Measurements from ENCODE around the gene OOSP1. TPM values are rescaled to one million over a fixed set of nuclear protein-coding genes. Genes with fewer than 3 reads are reported as not detected.

OOSP1 gene
- total and polyA plus RNA-seq, 10 of the 15 experiments (the other 5 are each of a cell fraction or from before 2014, with no cell fraction given) = not detected

Other genes with a start within 250 kb of the OOSP1 start
Only the 7 nearest of the 12 such genes appear.
- gene CBLIF, start 92.9 kb upstream of the OOSP1 start, total RNA-seq (2014; rRNA removed) = not detected in 2 replicates
- not detected in 2 replicates for gene CBLIF, start 92.9 kb upstream of the OOSP1 start, total RNA-seq (2014; rRNA removed; fragmentation: Illumina TruSeq; extraction: Trizol)
- not detected in 2 replicates for gene CBLIF, start 92.9 kb upstream of the OOSP1 start, total RNA-seq (2021)
- gene CBLIF, start 92.9 kb upstream of the OOSP1 start, polyA plus RNA-seq (2011; rRNA removed) = not detected in 2 replicates
- not detected in 2 replicates for gene CBLIF, start 92.9 kb upstream of the OOSP1 start, polyA plus RNA-seq (2014; fragmentation: Illumina TruSeq; extraction: Trizol)
- not detected for gene CBLIF, start 92.9 kb upstream of the OOSP1 start, polyA plus RNA-seq (2014; fragmentation: Nextera tagmentation; extraction: Ambion mirVana)
- gene CBLIF, start 92.9 kb upstream of the OOSP1 start, polyA plus RNA-seq (2014; rRNA removed) = not detected in 2 replicates
- gene CBLIF, start 92.9 kb upstream of the OOSP1 start, polyA plus RNA-seq (2016; fragmentation: Nextera tagmentation; extraction: Ambion mirVana) = not detected
- gene TCN1, start 71.9 kb upstream of the OOSP1 start, total RNA-seq (2014; rRNA removed) = not detected in 2 replicates
- gene TCN1, start 71.9 kb upstream of the OOSP1 start, total RNA-seq (2014; rRNA removed; fragmentation: Illumina TruSeq; extraction: Trizol) = not detected in 2 replicates
- not detected in 2 replicates for gene TCN1, start 71.9 kb upstream of the OOSP1 start, total RNA-seq (2021)
- gene TCN1, start 71.9 kb upstream of the OOSP1 start, polyA plus RNA-seq (2011; rRNA removed) = not detected in 2 replicates
- not detected in 2 replicates for gene TCN1, start 71.9 kb upstream of the OOSP1 start, polyA plus RNA-seq (2014; fragmentation: Illumina TruSeq; extraction: Trizol)
- not detected for gene TCN1, start 71.9 kb upstream of the OOSP1 start, polyA plus RNA-seq (2014; fragmentation: Nextera tagmentation; extraction: Ambion mirVana)
- not detected in 2 replicates for gene TCN1, start 71.9 kb upstream of the OOSP1 start, polyA plus RNA-seq (2014; rRNA removed)
- not detected for gene TCN1, start 71.9 kb upstream of the OOSP1 start, polyA plus RNA-seq (2016; fragmentation: Nextera tagmentation; extraction: Ambion mirVana)
- not detected in 2 replicates for gene OOSP3, start 59.6 kb upstream of the OOSP1 start, total RNA-seq (2014; rRNA removed)
- gene OOSP3, start 59.6 kb upstream of the OOSP1 start, total RNA-seq (2014; rRNA removed; fragmentation: Illumina TruSeq; extraction: Trizol) = not detected in 2 replicates
- gene OOSP3, start 59.6 kb upstream of the OOSP1 start, total RNA-seq (2021) = not detected in 2 replicates
- gene OOSP3, start 59.6 kb upstream of the OOSP1 start, polyA plus RNA-seq (2011; rRNA removed) = not detected in 2 replicates
- not detected in 2 replicates for gene OOSP3, start 59.6 kb upstream of the OOSP1 start, polyA plus RNA-seq (2014; fragmentation: Illumina TruSeq; extraction: Trizol)
- under 1 TPM in 1 of 2 experiments, not detected in 1; 0.07 TPM for gene OOSP3, start 59.6 kb upstream of the OOSP1 start, polyA plus RNA-seq (2014; fragmentation: Nextera tagmentation; extraction: Ambion mirVana)
- gene OOSP3, start 59.6 kb upstream of the OOSP1 start, polyA plus RNA-seq (2014; rRNA removed) = not detected in 2 replicates
- not detected for gene OOSP3, start 59.6 kb upstream of the OOSP1 start, polyA plus RNA-seq (2016; fragmentation: Nextera tagmentation; extraction: Ambion mirVana)
- not detected in 2 replicates for gene OOSP4A, start 25.6 kb downstream of the OOSP1 start, total RNA-seq (2014; rRNA removed)
- gene OOSP4A, start 25.6 kb downstream of the OOSP1 start, total RNA-seq (2014; rRNA removed; fragmentation: Illumina TruSeq; extraction: Trizol) = not detected in 2 replicates
- not detected in 2 replicates for gene OOSP4A, start 25.6 kb downstream of the OOSP1 start, total RNA-seq (2021)
- not detected in 2 replicates for gene OOSP4A, start 25.6 kb downstream of the OOSP1 start, polyA plus RNA-seq (2011; rRNA removed)
- gene OOSP4A, start 25.6 kb downstream of the OOSP1 start, polyA plus RNA-seq (2014; fragmentation: Illumina TruSeq; extraction: Trizol) = not detected in 2 replicates
- not detected for gene OOSP4A, start 25.6 kb downstream of the OOSP1 start, polyA plus RNA-seq (2014; fragmentation: Nextera tagmentation; extraction: Ambion mirVana)
- gene OOSP4A, start 25.6 kb downstream of the OOSP1 start, polyA plus RNA-seq (2014; rRNA removed) = not detected in 2 replicates
- not detected for gene OOSP4A, start 25.6 kb downstream of the OOSP1 start, polyA plus RNA-seq (2016; fragmentation: Nextera tagmentation; extraction: Ambion mirVana)
- gene OOSP4B, start 78.7 kb downstream of the OOSP1 start, total RNA-seq (2014; rRNA removed) = not detected in 2 replicates
- gene OOSP4B, start 78.7 kb downstream of the OOSP1 start, total RNA-seq (2014; rRNA removed; fragmentation: Illumina TruSeq; extraction: Trizol) = not detected in 2 replicates
- not detected in 2 replicates for gene OOSP4B, start 78.7 kb downstream of the OOSP1 start, total RNA-seq (2021)
- gene OOSP4B, start 78.7 kb downstream of the OOSP1 start, polyA plus RNA-seq (2011; rRNA removed) = not detected in 2 replicates
- not detected in 2 replicates for gene OOSP4B, start 78.7 kb downstream of the OOSP1 start, polyA plus RNA-seq (2014; fragmentation: Illumina TruSeq; extraction: Trizol)
- not detected for gene OOSP4B, start 78.7 kb downstream of the OOSP1 start, polyA plus RNA-seq (2014; fragmentation: Nextera tagmentation; extraction: Ambion mirVana)
- gene OOSP4B, start 78.7 kb downstream of the OOSP1 start, polyA plus RNA-seq (2014; rRNA removed) = not detected in 2 replicates
- gene OOSP4B, start 78.7 kb downstream of the OOSP1 start, polyA plus RNA-seq (2016; fragmentation: Nextera tagmentation; extraction: Ambion mirVana) = not detected
- not detected in 2 replicates for gene OOSP2, start 102.0 kb downstream of the OOSP1 start, total RNA-seq (2014; rRNA removed)
- not detected in 2 replicates for gene OOSP2, start 102.0 kb downstream of the OOSP1 start, total RNA-seq (2014; rRNA removed; fragmentation: Illumina TruSeq; extraction: Trizol)
- gene OOSP2, start 102.0 kb downstream of the OOSP1 start, total RNA-seq (2021) = not detected in 2 replicates
- gene OOSP2, start 102.0 kb downstream of the OOSP1 start, polyA plus RNA-seq (2011; rRNA removed) = not detected in 2 replicates
- gene OOSP2, start 102.0 kb downstream of the OOSP1 start, polyA plus RNA-seq (2014; fragmentation: Illumina TruSeq; extraction: Trizol) = not detected in 2 replicates
- not detected for gene OOSP2, start 102.0 kb downstream of the OOSP1 start, polyA plus RNA-seq (2014; fragmentation: Nextera tagmentation; extraction: Ambion mirVana)
- gene OOSP2, start 102.0 kb downstream of the OOSP1 start, polyA plus RNA-seq (2014; rRNA removed) = not detected in 2 replicates
- not detected for gene OOSP2, start 102.0 kb downstream of the OOSP1 start, polyA plus RNA-seq (2016; fragmentation: Nextera tagmentation; extraction: Ambion mirVana)
- not detected in 2 replicates for gene MS4A3, start 118.2 kb downstream of the OOSP1 start, total RNA-seq (2014; rRNA removed)
- not detected in 2 replicates for gene MS4A3, start 118.2 kb downstream of the OOSP1 start, total RNA-seq (2014; rRNA removed; fragmentation: Illumina TruSeq; extraction: Trizol)
- 0.13 TPM in 1 of 2 replicates, not detected in the other for gene MS4A3, start 118.2 kb downstream of the OOSP1 start, total RNA-seq (2021)
- gene MS4A3, start 118.2 kb downstream of the OOSP1 start, polyA plus RNA-seq (2011; rRNA removed) = not detected in 2 replicates
- gene MS4A3, start 118.2 kb downstream of the OOSP1 start, polyA plus RNA-seq (2014; fragmentation: Illumina TruSeq; extraction: Trizol) = not detected in 2 replicates
- gene MS4A3, start 118.2 kb downstream of the OOSP1 start, polyA plus RNA-seq (2014; fragmentation: Nextera tagmentation; extraction: Ambion mirVana) = not detected
- not detected in 2 replicates for gene MS4A3, start 118.2 kb downstream of the OOSP1 start, polyA plus RNA-seq (2014; rRNA removed)
- gene MS4A3, start 118.2 kb downstream of the OOSP1 start, polyA plus RNA-seq (2016; fragmentation: Nextera tagmentation; extraction: Ambion mirVana) = not detected